IPS DF 4.7 (cell line): ENCODE measurements around the gene TAMALIN.

Experiments used
- DNase-seq: peaks from one replicate; pipeline ENCODE4 v3.0.0-alpha.2; 2013; ENCODE audit warnings: low spot score; ENCODE audit errors: extremely low read depth

TAMALIN gene

GRCh38 chr12:52036587-52037171 is 29.9 kb downstream of the TAMALIN start:
- DNase-seq, result no peak

GRCh38 chr12:52037248-52037861 is 30.6 kb downstream of the TAMALIN start:
- no peak for DNase-seq

- no peak for DNase-seq
These were observed 31.7 kb downstream of the TAMALIN start for GRCh38 chr12:52038447-52038846.

- no peak for DNase-seq
These were observed 34.3 kb downstream of the TAMALIN start for GRCh38 chr12:52041035-52041434.

- DNase-seq, result no peak
These were observed 35.0 kb downstream of the TAMALIN start for GRCh38 chr12:52041695-52042123.

- DNase-seq, result no peak
These were observed 36.1 kb downstream of the TAMALIN start for GRCh38 chr12:52042706-52043385.

- DNase-seq, result no peak
These were observed 36.9 kb downstream of the TAMALIN start for GRCh38 chr12:52043386-52044212.

GRCh38 chr12:52044292-52044983 is 37.7 kb downstream of the TAMALIN start:
- DNase-seq, result no peak

GRCh38 chr12:52045794-52046199 is 39.1 kb downstream of the TAMALIN start:
- DNase-seq, result no peak

- DNase-seq, result no peak
These were observed 40.1 kb downstream of the TAMALIN start for GRCh38 chr12:52046859-52047258.

- no peak for DNase-seq
These were observed 42.5 kb downstream of the TAMALIN start for GRCh38 chr12:52049286-52049685.

- no peak for DNase-seq
These were observed 42.9 kb downstream of the TAMALIN start for GRCh38 chr12:52049688-52050087.

- DNase-seq, result no peak
These were observed 43.5 kb downstream of the TAMALIN start for GRCh38 chr12:52050116-52050757.

- DNase-seq, result no peak
These were observed 44.2 kb downstream of the TAMALIN start, which contains the start of gene NR4A1 for GRCh38 chr12:52050758-52051541. NR4A1 (plus strand) TSS chr12:52051442; CDS start chr12:52054329, 2,887 bp downstream.

- no peak for DNase-seq
These were observed 45.9 kb downstream of the TAMALIN start for GRCh38 chr12:52052468-52053186.

GRCh38 chr12:52053536-52054209 is 46.9 kb downstream of the TAMALIN start:
- DNase-seq, result no peak

- DNase-seq, result no peak
These were observed 47.6 kb downstream of the TAMALIN start for GRCh38 chr12:52054231-52054832.
